ENCODE data around the gene NELFB.

NELFB gene

DNA sequence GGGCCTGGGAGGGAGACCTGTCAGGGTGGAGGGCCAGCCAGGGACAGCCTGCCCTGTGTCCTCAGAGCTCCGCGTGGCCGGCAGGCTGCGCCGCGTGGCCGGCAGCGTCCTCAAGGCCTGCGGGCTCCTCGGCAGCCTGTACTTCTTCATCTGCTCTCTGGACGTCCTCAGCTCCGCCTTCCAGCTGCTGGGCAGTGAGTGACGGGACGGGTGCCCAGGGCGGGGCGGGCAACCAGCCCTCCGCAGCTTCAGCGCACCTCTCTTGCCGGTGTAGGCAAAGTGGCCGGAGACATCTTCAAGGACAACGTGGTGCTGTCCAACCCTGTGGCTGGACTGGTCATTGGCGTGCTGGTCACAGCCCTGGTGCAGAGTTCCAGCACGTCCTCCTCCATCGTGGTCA, 22.6 kb upstream of the NELFB start:
- no peak for DNase-seq (ENCODE audit: low read depth)
- peak overlapping the region; percentile 50 for H3K4me3 ChIP-seq (ENCODE audit: low read depth, low read length)
- TF ChIP-seq CTCF (IDR thresholded peaks at IDR 0.05; ENCODE audit: control insufficient read depth, extremely low read depth, insufficient read depth), result no peak

GRCh38 chr9:137233143-137233980, 21.8 kb upstream of the NELFB start:
- H3K4me3 ChIP-seq (ENCODE audit: low read depth, low read length), result no peak overlapping the region
- TF ChIP-seq CTCF (IDR thresholded peaks at IDR 0.05; ENCODE audit: control insufficient read depth, extremely low read depth, insufficient read depth), result no peak
- no peak for DNase-seq (ENCODE audit: low read depth)

DNA sequence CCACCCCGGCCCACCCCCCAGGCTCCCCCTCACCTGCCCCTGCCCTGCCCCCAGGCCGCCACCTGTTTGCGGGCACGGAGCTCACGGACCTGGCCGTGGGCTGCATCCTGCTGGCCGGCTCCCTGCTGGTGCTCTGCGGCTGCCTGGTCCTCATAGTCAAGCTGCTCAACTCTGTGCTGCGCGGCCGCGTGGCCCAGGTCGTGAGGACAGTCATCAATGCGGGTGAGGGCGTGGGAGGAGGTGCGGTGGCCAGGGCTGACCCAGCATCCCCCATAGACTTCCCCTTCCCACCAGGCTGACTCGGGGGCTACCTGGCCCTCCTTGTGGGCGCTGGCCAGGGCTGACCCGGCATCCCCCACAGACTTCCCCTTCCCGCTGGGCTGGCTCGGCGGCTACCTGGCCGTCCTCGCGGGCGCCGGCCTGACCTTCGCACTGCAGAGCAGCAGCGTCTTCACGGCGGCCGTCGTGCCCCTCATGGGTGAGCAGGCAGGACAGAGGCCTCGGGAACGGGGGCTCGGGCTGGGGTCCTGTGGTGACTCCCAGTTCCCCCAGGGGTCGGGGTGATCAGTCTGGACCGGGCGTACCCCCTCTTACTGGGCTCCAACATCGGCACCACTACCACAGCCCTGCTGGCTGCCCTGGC, 21.0 kb upstream of the NELFB start:
- TF ChIP-seq CTCF (IDR thresholded peaks at IDR 0.05; ENCODE audit: control insufficient read depth, extremely low read depth, insufficient read depth), result no peak
- no peak overlapping the region for H3K4me3 ChIP-seq (ENCODE audit: low read depth, low read length)
- DNase-seq (ENCODE audit: low read depth), result no peak

DNA sequence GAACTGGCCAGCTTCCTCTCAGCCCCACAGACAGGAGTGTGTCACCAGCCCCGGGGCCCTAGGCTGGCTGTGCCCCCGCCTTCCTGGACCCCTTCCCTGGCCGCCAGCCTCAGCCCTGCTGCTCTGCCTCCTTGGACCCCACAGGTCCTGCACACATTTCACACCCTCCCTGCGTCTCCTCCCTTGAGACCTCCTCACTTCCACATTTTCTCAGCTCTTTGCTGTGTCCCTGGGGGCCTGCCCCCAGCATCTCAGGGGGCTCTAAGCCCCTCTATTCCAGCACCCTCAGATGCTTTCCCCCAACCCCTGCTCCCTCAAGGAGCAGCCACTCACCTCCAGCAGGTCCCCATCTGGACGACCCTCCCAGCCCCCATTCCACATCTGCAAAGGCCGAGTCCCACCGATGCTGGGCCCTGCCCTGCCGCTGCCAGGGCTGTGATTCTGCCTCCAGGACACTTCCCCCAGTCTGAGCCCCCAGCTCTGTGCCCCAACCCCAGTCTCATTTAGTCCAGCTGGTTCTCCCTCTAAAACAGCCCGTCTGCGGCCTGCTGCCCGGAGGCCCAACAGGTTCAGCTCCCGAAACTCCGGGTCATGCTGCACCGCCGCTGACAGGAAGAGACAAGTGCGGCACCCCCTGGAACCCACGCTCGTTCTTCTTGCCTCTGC, 20.2 kb upstream of the NELFB start:
- H3K4me3 ChIP-seq (ENCODE audit: low read depth, low read length), result no peak overlapping the region

GRCh38 chr9:137235424-137236237, 19.5 kb upstream of the NELFB start:
- no peak for TF ChIP-seq CTCF (IDR thresholded peaks at IDR 0.05; ENCODE audit: control insufficient read depth, extremely low read depth, insufficient read depth)
- no peak overlapping the region for H3K4me3 ChIP-seq (ENCODE audit: low read depth, low read length)

More for the DNA sequence above, 20.2 kb upstream of the NELFB start:
- no peak for DNase-seq (ENCODE audit: low read depth)
- TF ChIP-seq CTCF (IDR thresholded peaks at IDR 0.05; ENCODE audit: control insufficient read depth, extremely low read depth, insufficient read depth), result no peak

GRCh38 chr9:137236238-137236935, 18.7 kb upstream of the NELFB start:
- peak; percentile 23 for DNase-seq (ENCODE audit: low read depth)
- no peak overlapping the region; the same call in 1 of the 2 replicates for H3K4me3 ChIP-seq (ENCODE audit: low read depth, low read length)
- peak; percentile 97 for TF ChIP-seq CTCF (IDR thresholded peaks at IDR 0.05; ENCODE audit: control insufficient read depth, extremely low read depth, insufficient read depth)

More at GRCh38 chr9:137235424-137236237, 19.5 kb upstream of the NELFB start:
- DNase-seq (ENCODE audit: low read depth), result no peak

Measured in LNCaP clone FGC (cell line).